Astrocyte of the cerebellum (primary cell): ENCODE data around the gene GPR137C.

Source experiments
- DNase-seq: peaks from one replicate; pipeline ENCODE4 v3.0.0-alpha.2; 2011; ENCODE audit warnings: low read depth
- H3K4me3 ChIP-seq: 2 replicates; pipeline ENCODE4 v1.5.1; 2011; ENCODE audit warnings: mild to moderate bottlenecking, low read depth, low read length, moderate library complexity
- CTCF ChIP-seq: IDR thresholded peaks from 2 replicates; pipeline ENCODE4 v1.5.1; 2012; ENCODE audit warnings: low read length, low read depth, moderate library complexity, mild to moderate bottlenecking; ENCODE audit errors: missing control alignments
- in situ Hi-C: cut with HindIII; loops from 2 replicates; pipeline ENCODE4 v1.10.0; 2017; ENCODE audit warnings: low sequenced_read_pairs

Gene GPR137C

DNA sequence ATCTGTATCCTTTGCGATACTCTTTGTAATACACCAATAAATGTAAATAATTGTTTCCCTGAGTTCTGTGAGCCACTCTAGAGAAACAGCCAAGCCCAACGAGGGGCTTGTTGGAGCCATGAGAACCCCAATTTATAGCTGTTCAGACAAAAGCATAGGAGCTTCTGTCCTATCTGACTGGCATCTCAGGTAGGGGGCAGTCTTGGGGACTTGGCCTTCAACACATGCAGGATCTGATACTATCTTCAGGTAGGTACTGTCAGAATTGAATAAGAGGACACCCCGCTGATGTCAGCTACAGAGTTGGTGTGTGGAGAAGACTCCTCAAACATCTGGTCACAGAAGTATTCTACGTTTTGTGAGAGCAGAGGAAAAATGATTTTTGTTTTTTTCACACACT lies 25.6 kb upstream of the GPR137C start:
- DNase-seq = no peak
- no peak overlapping the region for H3K4me3 ChIP-seq
- in situ Hi-C loops = no loop called here
- TF ChIP-seq CTCF = no peak

GRCh38 chr14:52531481-52531880 lies 21.2 kb upstream of the GPR137C start:
- no peak for TF ChIP-seq CTCF
- in situ Hi-C loops = no loop called here
- no peak overlapping the region for H3K4me3 ChIP-seq
- no peak for DNase-seq

GRCh38 chr14:52536269-52536668 lies 16.4 kb upstream of the GPR137C start:
- no peak for TF ChIP-seq CTCF
- no peak for DNase-seq
- in situ Hi-C loops = no loop called here
- H3K4me3 ChIP-seq = no peak overlapping the region

DNA sequence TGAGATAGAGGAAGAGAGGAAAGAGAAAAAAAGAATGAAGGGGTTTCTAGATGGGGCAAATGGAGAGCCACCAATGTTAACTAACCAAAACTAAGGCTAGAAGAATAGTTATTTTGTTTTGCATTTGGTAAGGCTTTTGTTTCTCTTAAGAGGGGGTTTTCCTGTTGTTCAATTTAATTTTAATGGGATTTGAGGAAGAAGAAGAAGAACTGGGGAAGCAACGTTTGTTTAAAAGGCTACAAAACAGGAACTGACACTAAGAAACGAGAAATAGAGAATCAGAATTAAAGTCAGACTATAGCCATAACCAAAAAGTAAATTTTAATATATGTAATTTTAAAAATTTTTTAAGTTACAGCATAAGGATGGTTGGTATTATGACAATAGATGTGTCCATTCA lies 14.0 kb upstream of the GPR137C start:
- no peak for TF ChIP-seq CTCF
- H3K4me3 ChIP-seq = no peak overlapping the region
- no peak for DNase-seq
- in situ Hi-C loops = no loop called here

DNA sequence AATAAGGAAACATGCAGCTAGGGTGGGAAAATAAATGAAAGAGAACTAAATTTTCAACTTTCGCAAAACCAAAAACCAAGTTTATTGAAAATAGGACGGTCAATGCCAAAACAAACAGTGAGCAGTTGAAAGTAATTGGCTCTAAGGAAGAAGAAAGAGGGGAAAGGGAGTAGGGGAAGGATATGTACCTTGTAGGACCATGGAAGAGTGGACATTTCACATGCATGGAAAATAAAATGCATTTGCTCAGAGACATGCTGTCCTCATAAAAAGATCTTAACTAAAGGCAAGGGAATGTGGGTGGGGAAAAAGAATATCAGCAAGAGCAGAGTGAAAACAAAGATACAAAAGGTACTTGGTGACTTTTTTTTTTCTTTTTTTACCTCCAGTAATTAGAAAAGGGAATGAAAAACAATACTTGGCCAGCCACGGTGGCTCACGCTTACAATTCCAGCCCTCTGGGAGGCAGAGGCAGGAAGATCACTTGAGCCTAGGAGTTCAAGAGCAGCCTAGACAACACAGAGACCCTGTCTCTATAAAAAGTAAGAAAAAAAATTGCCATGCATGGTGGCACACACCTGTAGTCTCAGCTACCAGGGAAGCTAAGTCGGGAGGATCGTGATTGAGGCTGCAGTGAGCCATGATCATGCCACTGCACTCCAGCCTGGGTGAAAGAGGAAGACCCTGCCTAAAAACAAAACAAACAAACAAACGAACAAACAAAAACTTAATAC lies 6.9 kb upstream of the GPR137C start:
- H3K4me3 ChIP-seq = no peak overlapping the region
- in situ Hi-C loops = no loop called here
- no peak for TF ChIP-seq CTCF
- no peak for DNase-seq

- in situ Hi-C loops = no loop called here
- no peak for TF ChIP-seq CTCF
- no peak overlapping the region for H3K4me3 ChIP-seq
- no peak for DNase-seq
These were observed 6.3 kb upstream of the GPR137C start for GRCh38 chr14:52546318-52546670.

DNA sequence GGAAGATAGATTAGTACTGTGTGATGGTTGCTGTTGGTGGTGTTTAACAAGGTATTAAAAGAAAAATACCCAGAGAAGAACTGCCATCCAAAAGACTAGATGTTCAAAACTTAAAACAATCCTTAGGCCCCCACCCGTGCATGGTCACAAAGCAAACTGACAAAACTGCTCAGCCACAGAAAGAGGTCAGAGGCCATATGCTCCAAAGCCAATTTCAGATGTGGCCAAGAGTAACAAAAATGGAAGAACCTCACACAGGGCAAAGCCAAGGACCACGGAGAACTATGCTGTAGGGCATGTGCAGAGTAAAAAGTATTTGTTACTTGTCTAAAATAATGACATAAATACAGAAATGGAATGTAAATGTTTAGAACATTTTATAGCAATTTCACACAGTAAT lies 5.6 kb upstream of the GPR137C start:
- DNase-seq = no peak
- H3K4me3 ChIP-seq = no peak overlapping the region
- TF ChIP-seq CTCF = no peak
- in situ Hi-C loops = no loop called here
